SK-N-SH (cell line): ENCODE measurements around the gene KLHL30. TPM values are rescaled to one million over a fixed set of nuclear protein-coding genes. Genes with fewer than 3 reads are reported as not detected.

Source experiments
- CTCF ChIA-PET: fragments of 300-600, 350-600 bp; formaldehyde crosslinking; extraction: SDS; loops from one replicate; lab custom pipeline; 2021; lab: Yijun Ruan, JAX
- POLR2A ChIA-PET: fragments of 350-600 bp; sonication (Branson Sonifier 250); formaldehyde crosslinking; extraction: SDS; loops from one replicate; lab custom pipeline; 2020; ENCODE audit warnings: antibody characterized with exemption, inconsistent platforms; lab: Yijun Ruan, JAX
- DNase-seq: peaks from one replicate; pipeline ENCODE4 v3.0.0; 2012
- H2AFZ ChIP-seq: fragments of 200-600 bp; sonication (generic); 2 replicates; pipeline ENCODE4 v1.8.1; 2016; ENCODE audit warnings: antibody characterized with exemption, mild to moderate bottlenecking, low read depth
- H3F3A ChIP-seq: fragments of 200-600 bp; sonication (generic); replicated peaks from 2 replicates; pipeline ENCODE3; 2016; ENCODE audit warnings: antibody characterized with exemption, mild to moderate bottlenecking; ENCODE audit not compliant: insufficient read depth
- H3K27ac ChIP-seq, 2 experiments: fragments of 200-500 bp in 1 of 2; fragments of 200-600 bp in 1 of 2; sonication (Bioruptor generic) in 1 of 2; sonication (generic), shearing (Covaris generic) in 1 of 2; 2 replicates each; pipeline versions ENCODE4 v1.5.1 to v1.6.1; 2014 to 2016; ENCODE audit warnings: low read depth in 2 of 2, inconsistent platforms in 1 of 2, low read length in 1 of 2, mild to moderate bottlenecking in 1 of 2, mixed read lengths in 1 of 2
- H3K27me3 ChIP-seq: fragments of 200-600 bp; sonication (generic), shearing (Covaris generic); 2 replicates; pipeline ENCODE4 v1.6.1; 2016; ENCODE audit warnings: mixed run types; ENCODE audit not compliant: insufficient read depth
- H3K36me3 ChIP-seq, 2 experiments: fragments of 200-500 bp in 1 of 2; fragments of 200-600 bp in 1 of 2; sonication (Bioruptor generic) in 1 of 2; sonication (generic) in 1 of 2; replicated peaks in 1 of 2; 2 replicates each; pipeline versions ENCODE3 to v1.5.1; 2014 to 2016; ENCODE audit warnings: low read length in 1 of 2, mild to moderate bottlenecking in 1 of 2; ENCODE audit not compliant: insufficient read depth in 2 of 2, control insufficient read depth in 1 of 2
- H3K4me1 ChIP-seq, 2 experiments: fragments of 200-500 bp in 1 of 2; fragments of 200-600 bp in 1 of 2; sonication (Bioruptor generic) in 1 of 2; sonication (generic), shearing (Covaris generic) in 1 of 2; 2 replicates each; pipeline versions ENCODE4 v1.5.1 to v1.6.1; 2014 to 2016; ENCODE audit warnings: low read depth in 1 of 2, low read length in 1 of 2, mixed run types in 1 of 2; ENCODE audit not compliant: insufficient read depth in 2 of 2, control insufficient read depth in 1 of 2
- H3K4me2 ChIP-seq: fragments of 200-600 bp; sonication (generic), shearing (Covaris generic); 2 replicates; pipeline ENCODE4 v1.6.1; 2017; ENCODE audit warnings: mixed run types
- H3K4me3 ChIP-seq, 2 experiments: fragments of 200-500 bp in 1 of 2; fragments of 200-600 bp in 1 of 2; sonication (Bioruptor generic) in 1 of 2; sonication (generic), shearing (Covaris generic) in 1 of 2; 2 replicates each; pipeline versions ENCODE4 v1.5.1 to v1.8.1; 2014 to 2016; ENCODE audit warnings: low read depth in 2 of 2, inconsistent platforms in 1 of 2, low read length in 1 of 2, mild to moderate bottlenecking in 1 of 2, mixed read lengths in 1 of 2, moderate library complexity in 1 of 2
- H3K79me2 ChIP-seq: fragments of 200-600 bp; sonication (generic); 2 replicates; pipeline ENCODE4 v1.8.1; 2017; ENCODE audit warnings: mild to moderate bottlenecking; ENCODE audit not compliant: insufficient read depth
- H3K9ac ChIP-seq: fragments of 200-600 bp; sonication (generic); 2 replicates; pipeline ENCODE4 v1.6.1; 2017; ENCODE audit warnings: mixed run types
- H3K9me2 ChIP-seq: fragments of 200-600 bp; sonication (generic); 2 replicates; pipeline ENCODE4 v1.6.1; 2017; ENCODE audit warnings: mixed run types
- H3K9me3 ChIP-seq: fragments of 200-600 bp; sonication (generic); 2 replicates; pipeline ENCODE4 v1.6.1; 2017; ENCODE audit warnings: mixed run types, mild to moderate bottlenecking, moderate library complexity
- H4K20me1 ChIP-seq: fragments of 200-600 bp; sonication (generic); 2 replicates; pipeline ENCODE4 v1.6.1; 2017; ENCODE audit warnings: mild to moderate bottlenecking, mixed run types; ENCODE audit not compliant: insufficient read depth
- CTCF ChIP-seq: fragments of 200-600 bp; sonication (generic); IDR thresholded peaks from 2 replicates; pipeline ENCODE4 v1.6.1; 2017; ENCODE audit warnings: antibody characterized with exemption, mild to moderate bottlenecking, moderate library complexity
- EP300 ChIP-seq, 2 experiments: IDR thresholded peaks; 2 replicates each; pipeline versions ENCODE4 v1.4.0 to v1.6.1; 2012; ENCODE audit warnings: borderline replicate concordance in 1 of 2, low read depth in 1 of 2, low read length in 1 of 2
- FOSL2 ChIP-seq: IDR thresholded peaks from 2 replicates; pipeline ENCODE4 v1.4.0; 2012; ENCODE audit warnings: low read depth, mild to moderate bottlenecking, moderate library complexity, borderline replicate concordance
- FOXJ3 ChIP-seq: sonication (generic); formaldehyde crosslinking; IDR thresholded peaks from 2 replicates; pipeline ENCODE4 v1.5.1; 2020; ENCODE audit warnings: mild to moderate bottlenecking, missing genetic modification reagents
- FOXM1 ChIP-seq: IDR thresholded peaks from 2 replicates; pipeline ENCODE4 v1.4.0; 2012; ENCODE audit warnings: low read depth, mild to moderate bottlenecking
- GABPA ChIP-seq: IDR thresholded peaks from 2 replicates; pipeline ENCODE4 v1.4.0; 2012; ENCODE audit warnings: low read depth, mild to moderate bottlenecking
- MAX ChIP-seq: IDR thresholded peaks from 2 replicates; pipeline ENCODE4 v1.4.0; 2012; ENCODE audit warnings: low read depth
- MEF2A ChIP-seq: IDR thresholded peaks from 2 replicates; pipeline ENCODE4 v1.4.0; 2012; ENCODE audit warnings: low read depth, borderline replicate concordance
- MXI1 ChIP-seq: IDR thresholded peaks from 2 replicates; pipeline ENCODE4 v1.6.1; 2012; ENCODE audit warnings: mild to moderate bottlenecking, low read depth, low read length, improper control_type of control experiment
- NFIC ChIP-seq: IDR thresholded peaks from 2 replicates; pipeline ENCODE4 v1.4.0; 2012; ENCODE audit warnings: borderline replicate concordance
- POLR2AphosphoS5 ChIP-seq: IDR thresholded peaks from 2 replicates; pipeline ENCODE4 v1.6.1; 2012; ENCODE audit warnings: low read depth, low read length
- RXRA ChIP-seq: IDR thresholded peaks from 2 replicates; pipeline ENCODE4 v1.4.0; 2012; ENCODE audit warnings: low read depth, mild to moderate bottlenecking, borderline replicate concordance
- TCF12 ChIP-seq: IDR thresholded peaks from 2 replicates; pipeline ENCODE4 v1.4.0; 2012
- TEAD4 ChIP-seq: IDR thresholded peaks from 2 replicates; pipeline ENCODE4 v1.4.0; 2012; ENCODE audit warnings: mild to moderate bottlenecking, borderline replicate concordance; ENCODE audit not compliant: insufficient read depth
- USF2 ChIP-seq: fragments of 150-350 bp; IDR thresholded peaks from 2 replicates; pipeline ENCODE4 v1.6.1; 2017; ENCODE audit warnings: antibody characterized with exemption, low read length, low read depth, borderline replicate concordance
- YY1 ChIP-seq: IDR thresholded peaks from 2 replicates; pipeline ENCODE4 v1.4.0; 2012; ENCODE audit warnings: low read depth, mild to moderate bottlenecking
- ZBTB33 ChIP-seq: IDR thresholded peaks from 2 replicates; pipeline ENCODE4 v1.4.0; 2012; ENCODE audit warnings: low read depth, borderline replicate concordance
- WGBS: methylation state at CpG from one replicate; pipeline ENCODE4 v1.1.6; 2017; ENCODE audit warnings: low lambda C conversion rate; 5-methylcytosine and 5-hydroxymethylcytosine counted together
- polyA plus RNA-seq, 3 experiments: library from polyadenylated mRNA; depleted of rRNA; stranded (reverse); fragments of >200 nt; gene quantifications; 2 replicates each; pipeline ENCODE4 v1.2.3, GENCODE V29; 2012

The KLHL30 gene
- polyA plus RNA-seq, 1 of the 3 experiments (the other 2 are of a cell fraction), result not detected

GRCh38 chr2:238171575-238172187 is 33.2 kb downstream of the KLHL30 start:
- H3K27ac ChIP-seq, result peak overlapping the region in 1 of 2 experiments; percentile 96; a peak in 2 of 4 replicates
- no peak overlapping the region for H3K9ac ChIP-seq
- H4K20me1 ChIP-seq, result no peaks in the 10 kb centered on the region
- H3F3A ChIP-seq, result peaks cover 29% of the 10 kb centered on the region
- H3K36me3 ChIP-seq, result peaks cover 16 to 69% of the 10 kb centered on the region in 2 experiments
- 96% methylated on average over 9 of the region's 9 CpGs for WGBS
- CTCF ChIA-PET, result no interaction called here
- POLR2A ChIA-PET, result no interaction called here
- no peaks in the 10 kb centered on the region for H3K27me3 ChIP-seq
- TF ChIP-seq YY1, result no peak
- TF ChIP-seq FOXJ3 (CRISPR knock-in tag), result no peak
- TF ChIP-seq FOXM1, result no peak
- TF ChIP-seq TEAD4, result no peak
- no peak for TF ChIP-seq MAX
- no peak for TF ChIP-seq GABPA
- H3K9me2 ChIP-seq, result no peaks in the 10 kb centered on the region
- no peak overlapping the region for H3K4me3 ChIP-seq
- no peak overlapping the region for H2AFZ ChIP-seq
- no peaks in the 10 kb centered on the region for H3K79me2 ChIP-seq
- H3K4me1 ChIP-seq, result peaks cover 15 to 22% of the 10 kb centered on the region in 2 experiments; a peak in 3 of 4 replicates
- no peak for DNase-seq
- no peaks in the 10 kb centered on the region for H3K9me3 ChIP-seq
- no peak overlapping the region for H3K4me2 ChIP-seq

GRCh38 chr2:238172439-238172838 is 34.0 kb downstream of the KLHL30 start:
- Histone ChIP-seq H3K9ac (no peak overlapping the region), H3K9me3 (no peaks in the 10 kb centered on the region), H3K27me3 (no peaks in the 10 kb centered on the region), H4K20me1 (no peaks in the 10 kb centered on the region), H3K4me1 (peaks cover 15 to 22% of the 10 kb centered on the region in 2 experiments; a peak in 3 of 4 replicates), H3K9me2 (no peaks in the 10 kb centered on the region), H3K27ac (peak overlapping the region in 1 of 2 experiments; percentile 96; a peak in 1 of 4 replicates), H3K4me3 (no peak overlapping the region), H2AFZ (no peak overlapping the region), H3F3A (peaks cover 31% of the 10 kb centered on the region), H3K4me2 (no peak overlapping the region), H3K36me3 (peaks cover 24 to 71% of the 10 kb centered on the region in 2 experiments), H3K79me2 (no peaks in the 10 kb centered on the region)
- no peak for TF ChIP-seq FOSL2
- TF ChIP-seq EP300 (IDR thresholded peaks at IDR 0.05; ENCODE audit: borderline replicate concordance in 1 of 2, low read depth in 1 of 2, low read length in 1 of 2), result no peak
- no peak for TF ChIP-seq USF2
- TF ChIP-seq FOXM1, result no peak
- no peak for TF ChIP-seq MAX
- no peak for TF ChIP-seq RXRA
- no peak for TF ChIP-seq NFIC
- TF ChIP-seq YY1, result no peak
- no peak for TF ChIP-seq TCF12
- TF ChIP-seq CTCF, result no peak
- TF ChIP-seq MXI1, result no peak
- TF ChIP-seq ZBTB33, result no peak
- TF ChIP-seq MEF2A, result no peak
- TF ChIP-seq POLR2AphosphoS5, result no peak
- DNase-seq, result no peak
- WGBS, result 95% methylated on average over 13 of the region's 14 CpGs
- ChIA-PET POLR2A (no interaction called here), CTCF (no interaction called here)
